ENCODE measurements around the gene FAM167B.

GRCh38 chr1:32199043-32199716 is 47.8 kb upstream of the FAM167B start:
- TF ChIP-seq POLR2AphosphoS5 (IDR thresholded peaks at IDR 0.05; ENCODE audit: low read depth, low read length) (no peak; the same call in 1 of the 2 replicates), POLR2A (IDR thresholded peaks at IDR 0.05; ENCODE audit: low read depth, low read length) (no peak; the same call in 1 of the 2 replicates), TAF1 (IDR thresholded peaks at IDR 0.05; ENCODE audit: borderline replicate concordance, low read depth, low read length) (no peak)

Data from GM12892 (cell line).